ENCODE results near the gene ATF4. TPM values are rescaled to one million over a fixed set of nuclear protein-coding genes. Genes with fewer than 3 reads are reported as not detected.

ATF4 gene
- 100 to 1,000 TPM in 11 of 12 donors, not detected in 1; 294 to 376 (median 332) TPM for polyA plus RNA-seq (ENCODE audit: insufficient read length in 12 of 12)
- long read RNA-seq, donor 1, transcript ATF4-202 (3 exons, 1,419 nt): major isoform, 93 of 288 reads
- long read RNA-seq, donor 1, transcript ATF4-201 (2 exons, 2,019 nt): minor isoform, 35 of 288 reads
- long read RNA-seq, donor 1, partial matches to known transcripts: 159 of 288 reads
- long read RNA-seq, donor 1, other reads (novel, unspliced or antisense): 0 of 288 reads
- long read RNA-seq, donor 2, transcript ATF4-202 (3 exons, 1,419 nt): major isoform, 120 of 179 reads
- long read RNA-seq, donor 2, transcript ATF4-201 (2 exons, 2,019 nt): minor isoform, 48 of 179 reads
- long read RNA-seq, donor 2, partial matches to known transcripts: 11 of 179 reads
- long read RNA-seq, donor 2, other reads (novel, unspliced or antisense): 0 of 179 reads
- long read RNA-seq, donor 3, transcript ATF4-201 (2 exons, 2,019 nt): minor isoform, 9 of 94 reads
- long read RNA-seq, donor 3, transcript ATF4-202 (3 exons, 1,419 nt): major isoform, 49 of 94 reads
- long read RNA-seq, donor 3, partial matches to known transcripts: 7 of 94 reads
- long read RNA-seq, donor 3, other reads (novel, unspliced or antisense): 28 of 94 reads
- long read RNA-seq, donor 4, transcript ATF4-202 (3 exons, 1,419 nt): major isoform, 33 of 48 reads
- long read RNA-seq, donor 4, transcript ATF4-201 (2 exons, 2,019 nt): minor isoform, 9 of 48 reads
- long read RNA-seq, donor 4, partial matches to known transcripts: 6 of 48 reads
- long read RNA-seq, donor 4, other reads (novel, unspliced or antisense): 0 of 48 reads
- long read RNA-seq, donor 5, transcript ATF4-201 (2 exons, 2,019 nt): minor isoform, 68 of 150 reads
- long read RNA-seq, donor 5, transcript ATF4-202 (3 exons, 1,419 nt): major isoform, 75 of 150 reads
- long read RNA-seq, donor 5, partial matches to known transcripts: 6 of 150 reads
- long read RNA-seq, donor 5, other reads (novel, unspliced or antisense): 0 of 150 reads
- long read RNA-seq, donor 6, transcript ATF4-202 (3 exons, 1,419 nt): major isoform, 48 of 55 reads
- long read RNA-seq, donor 6, transcript ATF4-201 (2 exons, 2,019 nt): minor isoform, 7 of 55 reads
- long read RNA-seq, donor 6, partial matches to known transcripts: 0 of 55 reads
- long read RNA-seq, donor 6, other reads (novel, unspliced or antisense): 0 of 55 reads
- long read RNA-seq, donor 7, transcript ATF4-202 (3 exons, 1,419 nt): major isoform, 43 of 56 reads
- long read RNA-seq, donor 7, transcript ATF4-201 (2 exons, 2,019 nt): minor isoform, 13 of 56 reads
- long read RNA-seq, donor 7, partial matches to known transcripts: 0 of 56 reads
- long read RNA-seq, donor 7, other reads (novel, unspliced or antisense): 0 of 56 reads
- long read RNA-seq, donor 8, transcript ATF4-201 (2 exons, 2,019 nt): minor isoform, 62 of 274 reads
- long read RNA-seq, donor 8, transcript ATF4-202 (3 exons, 1,419 nt): major isoform, 107 of 274 reads
- long read RNA-seq, donor 8, partial matches to known transcripts: 105 of 274 reads
- long read RNA-seq, donor 8, other reads (novel, unspliced or antisense): 0 of 274 reads
- long read RNA-seq, donor 9, transcript ATF4-202 (3 exons, 1,419 nt): major isoform, 56 of 75 reads
- long read RNA-seq, donor 9, transcript ATF4-201 (2 exons, 2,019 nt): minor isoform, 19 of 75 reads
- long read RNA-seq, donor 9, partial matches to known transcripts: 0 of 75 reads
- long read RNA-seq, donor 9, other reads (novel, unspliced or antisense): 0 of 75 reads
- long read RNA-seq, donor 10, transcript ATF4-201 (2 exons, 2,019 nt): minor isoform, 17 of 112 reads
- long read RNA-seq, donor 10, transcript ATF4-202 (3 exons, 1,419 nt): major isoform, 90 of 112 reads
- long read RNA-seq, donor 10, partial matches to known transcripts: 5 of 112 reads
- long read RNA-seq, donor 10, other reads (novel, unspliced or antisense): 0 of 112 reads
- long read RNA-seq, donor 11, transcript ATF4-202 (3 exons, 1,419 nt): major isoform, 84 of 226 reads
- long read RNA-seq, donor 11, transcript ATF4-201 (2 exons, 2,019 nt): minor isoform, 30 of 226 reads
- long read RNA-seq, donor 11, partial matches to known transcripts: 112 of 226 reads
- long read RNA-seq, donor 11, other reads (novel, unspliced or antisense): 0 of 226 reads

DNA sequence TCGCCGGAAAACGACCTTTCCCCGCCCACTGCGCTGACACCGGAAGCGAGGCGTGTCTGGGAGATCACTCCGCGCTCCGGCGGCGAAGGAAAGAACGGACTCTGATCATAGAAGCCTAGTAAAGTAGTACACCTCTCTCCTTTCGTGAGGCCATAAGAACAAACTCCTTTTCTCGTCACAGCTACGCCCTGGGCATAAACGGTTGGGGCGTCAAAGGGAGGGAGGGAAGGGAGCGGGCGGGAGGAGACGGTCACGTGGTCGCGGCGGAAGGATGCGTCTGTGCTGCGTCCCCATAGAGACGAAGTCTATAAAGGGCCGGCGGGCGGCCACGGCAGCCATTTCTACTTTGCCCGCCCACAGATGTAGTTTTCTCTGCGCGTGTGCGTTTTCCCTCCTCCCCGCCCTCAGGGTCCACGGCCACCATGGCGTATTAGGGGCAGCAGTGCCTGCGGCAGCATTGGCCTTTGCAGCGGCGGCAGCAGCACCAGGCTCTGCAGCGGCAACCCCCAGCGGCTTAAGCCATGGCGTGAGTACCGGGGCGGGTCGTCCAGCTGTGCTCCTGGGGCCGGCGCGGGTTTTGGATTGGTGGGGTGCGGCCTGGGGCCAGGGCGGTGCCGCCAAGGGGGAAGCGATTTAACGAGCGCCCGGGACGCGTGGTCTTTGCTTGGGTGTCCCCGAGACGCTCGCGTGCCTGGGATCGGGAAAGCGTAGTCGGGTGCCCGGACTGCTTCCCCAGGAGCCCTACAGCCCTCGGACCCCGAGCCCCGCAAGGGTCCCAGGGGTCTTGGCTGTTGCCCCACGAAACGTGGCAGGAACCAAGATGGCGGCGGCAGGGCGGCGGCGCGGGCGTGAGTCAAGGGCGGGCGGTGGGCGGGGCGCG, at the start of gene ATF4:
ATF4 (plus strand) TSS at position 337 of the 880 bp plus-strand sequence. CDS start 884 bp downstream, outside the sequence.
- DNase-seq: peak; percentile 99

DNA sequence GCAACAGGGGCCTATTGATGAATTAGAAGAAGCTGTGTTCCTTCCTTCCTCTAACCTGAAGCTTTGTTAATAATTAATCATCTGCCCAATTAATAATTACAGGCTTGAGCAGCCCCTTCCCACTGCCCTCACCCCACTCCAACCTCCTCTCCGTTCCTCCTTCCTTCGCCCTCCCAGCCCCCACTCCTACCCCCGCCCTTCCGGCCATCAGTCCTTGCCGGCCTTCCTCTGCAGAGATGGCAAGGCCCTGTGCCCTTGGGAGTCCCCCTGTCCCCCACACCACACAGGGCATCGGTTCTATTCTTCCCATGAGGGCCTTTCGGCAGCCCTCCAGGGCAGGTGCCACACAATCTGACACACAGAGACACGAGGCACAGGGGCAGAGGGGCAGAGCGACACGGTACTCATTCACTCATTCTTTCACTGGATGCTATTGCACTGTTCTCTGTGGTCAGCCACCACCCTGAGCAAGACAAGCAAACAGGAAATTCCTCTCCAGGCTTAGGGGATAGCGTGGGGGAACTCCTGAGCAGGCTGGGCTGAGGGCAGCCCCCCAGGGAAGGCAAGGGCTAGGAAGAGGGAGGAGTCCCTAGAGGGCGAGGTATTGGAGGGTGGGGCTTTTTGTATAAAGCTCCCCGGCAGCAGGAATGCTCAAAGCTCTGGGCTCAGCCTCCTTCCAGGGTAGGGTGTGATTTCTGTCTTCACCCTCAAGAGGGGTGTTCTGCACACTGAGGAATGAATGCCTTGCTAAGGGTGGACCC, 48.8 kb upstream of the ATF4 start:
- no peak for DNase-seq

- DNase-seq: no peak
Measured at GRCh38 chr22:39472570-39473556, 47.5 kb upstream of the ATF4 start.

- no peak for DNase-seq
Measured at GRCh38 chr22:39473851-39474250, 46.5 kb upstream of the ATF4 start.

DNA sequence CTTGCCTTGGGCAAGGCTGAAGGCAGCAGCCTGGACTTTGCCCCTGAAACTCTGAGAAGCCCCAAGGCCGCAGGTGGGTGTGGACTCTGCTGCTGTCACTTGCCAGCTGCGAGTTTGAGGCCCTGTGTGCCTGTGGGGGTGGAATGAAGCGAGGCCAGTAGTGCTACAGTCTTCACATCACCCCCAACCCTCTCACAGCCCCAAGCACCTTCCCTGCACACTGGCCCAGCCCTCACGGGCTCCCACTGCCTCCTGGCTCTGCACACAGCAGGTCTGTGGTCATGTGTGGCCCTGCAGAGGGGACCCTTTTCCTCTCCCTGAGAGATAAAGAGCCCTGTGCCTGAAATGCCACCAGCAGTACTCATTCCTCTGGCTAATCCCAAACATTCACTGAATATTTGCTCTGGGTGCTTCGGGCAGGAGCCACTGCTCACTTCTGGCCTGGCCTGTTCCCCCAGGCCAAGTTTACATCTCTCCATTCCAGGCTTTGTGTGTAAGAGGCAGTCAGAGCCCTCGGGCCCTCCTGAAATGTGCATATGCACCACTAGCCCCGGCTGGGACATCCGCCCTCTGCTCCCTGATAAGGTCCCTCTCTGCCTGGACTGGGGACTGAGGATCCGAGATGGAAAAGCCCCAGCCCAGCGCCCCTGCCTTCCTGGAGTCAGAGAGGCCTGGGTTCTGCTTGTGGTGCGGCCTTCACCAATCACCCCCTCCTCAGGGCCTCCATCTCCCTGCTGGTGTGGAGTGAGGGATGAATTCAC, 45.8 kb upstream of the ATF4 start:
- no peak for DNase-seq

- no peak for DNase-seq
Measured at GRCh38 chr22:39475337-39475736, 45.0 kb upstream of the ATF4 start.

GRCh38 chr22:39475902-39476301, 44.5 kb upstream of the ATF4 start:
- DNase-seq: no peak

GRCh38 chr22:39476664-39477063, 43.7 kb upstream of the ATF4 start:
- DNase-seq: no peak

DNA sequence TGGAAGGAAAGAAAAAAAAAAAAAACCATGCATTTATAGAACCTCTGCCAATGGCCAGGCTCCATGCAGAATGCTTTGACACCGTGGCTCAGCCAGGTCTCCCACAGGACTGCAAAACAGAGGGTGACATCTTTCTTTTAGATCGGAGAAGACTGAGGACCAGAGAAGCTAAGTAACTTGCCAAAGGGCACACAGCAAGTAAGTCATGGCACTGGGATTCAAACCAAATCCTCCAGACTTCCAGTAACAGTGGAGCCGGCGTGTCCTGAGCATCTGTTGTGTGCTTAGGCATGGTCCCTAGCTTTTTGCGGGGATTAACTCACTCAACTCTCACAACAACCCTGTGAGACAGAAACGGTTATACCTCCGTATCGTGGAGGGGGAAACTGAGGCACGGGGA, 42.8 kb upstream of the ATF4 start:
- DNase-seq: no peak

DNA sequence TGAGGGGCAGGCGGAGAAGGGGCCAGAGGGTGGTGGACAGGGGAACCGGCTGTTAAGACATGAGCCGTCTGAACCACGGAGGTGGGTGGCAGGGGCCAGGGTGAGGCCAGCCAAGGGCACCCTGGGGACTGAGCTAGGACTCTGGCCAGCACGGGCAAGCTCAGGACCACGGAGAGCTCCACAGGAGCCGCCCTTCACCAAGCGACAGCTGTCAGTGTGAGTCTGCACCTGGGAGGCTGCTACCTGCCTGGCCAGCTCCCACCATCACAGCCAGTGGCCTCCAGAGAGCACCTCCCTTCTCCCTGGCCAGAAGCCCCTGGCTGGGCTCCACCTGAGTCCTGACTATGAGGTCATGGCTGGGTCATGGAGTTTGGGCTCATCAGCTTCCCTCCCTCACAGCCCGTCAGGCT, 41.9 kb upstream of the ATF4 start:
- no peak for DNase-seq

DNA sequence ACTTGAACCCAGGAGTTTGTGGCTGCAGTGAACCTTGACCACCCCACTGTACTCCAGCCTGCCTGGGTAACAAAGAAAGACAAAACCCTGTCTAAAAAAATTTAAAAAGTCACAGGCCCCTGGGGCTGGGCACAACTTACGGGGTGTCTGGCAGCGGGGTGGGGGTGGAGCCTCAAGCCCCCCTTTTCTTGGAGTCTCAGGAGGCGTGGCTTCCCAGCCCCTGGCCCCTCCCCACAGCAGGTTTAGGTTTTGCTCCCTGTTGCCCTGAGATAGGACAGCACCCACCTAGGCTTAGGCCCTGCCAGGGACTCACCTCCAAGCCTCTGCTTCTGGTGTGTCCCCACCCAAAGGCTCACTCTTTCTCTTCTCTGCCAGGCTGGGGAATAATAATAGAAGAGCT, 41.1 kb upstream of the ATF4 start:
- DNase-seq: no peak

GRCh38 chr22:39480557-39480956, 39.8 kb upstream of the ATF4 start:
- DNase-seq: no peak

DNA sequence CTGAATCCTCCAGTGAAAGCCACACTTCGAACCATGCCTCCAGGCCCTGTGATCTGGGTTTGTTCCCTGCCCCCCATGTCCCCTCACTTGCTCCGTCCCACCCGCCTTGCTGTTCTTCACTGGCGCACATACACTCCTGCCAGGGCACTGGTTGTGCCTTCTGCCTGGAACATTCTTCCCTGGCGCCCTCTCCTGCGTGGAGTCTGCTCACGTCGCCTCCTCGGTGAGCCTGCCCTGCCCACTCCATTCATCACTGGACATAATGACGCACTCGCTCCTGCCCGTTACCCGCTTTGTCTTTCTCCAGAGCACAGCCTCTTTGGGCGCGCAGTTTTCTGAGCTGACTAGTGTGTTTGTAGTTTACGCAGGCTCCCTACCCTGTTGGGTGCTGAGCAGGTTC, 39.3 kb upstream of the ATF4 start:
- no peak for DNase-seq

DNA sequence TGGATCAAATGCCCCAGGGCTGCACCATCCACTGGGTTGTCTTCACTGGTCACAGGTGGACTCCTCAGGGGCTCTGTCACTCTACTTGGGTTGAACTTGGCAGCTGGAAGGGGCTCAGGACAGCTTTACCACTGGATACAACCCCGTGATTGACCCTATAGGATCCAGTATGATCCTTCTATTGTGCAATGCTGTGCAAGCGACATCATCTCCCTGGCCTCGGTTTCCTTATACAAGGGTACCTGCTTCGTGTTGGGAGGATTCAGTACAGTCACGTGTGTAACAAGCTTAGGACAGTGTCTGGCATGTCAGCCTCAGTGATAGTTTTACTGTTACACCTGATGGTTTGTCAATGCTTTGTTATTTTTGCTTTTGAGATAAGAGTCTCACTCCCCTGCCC, 38.8 kb upstream of the ATF4 start:
- DNase-seq: no peak

DNA sequence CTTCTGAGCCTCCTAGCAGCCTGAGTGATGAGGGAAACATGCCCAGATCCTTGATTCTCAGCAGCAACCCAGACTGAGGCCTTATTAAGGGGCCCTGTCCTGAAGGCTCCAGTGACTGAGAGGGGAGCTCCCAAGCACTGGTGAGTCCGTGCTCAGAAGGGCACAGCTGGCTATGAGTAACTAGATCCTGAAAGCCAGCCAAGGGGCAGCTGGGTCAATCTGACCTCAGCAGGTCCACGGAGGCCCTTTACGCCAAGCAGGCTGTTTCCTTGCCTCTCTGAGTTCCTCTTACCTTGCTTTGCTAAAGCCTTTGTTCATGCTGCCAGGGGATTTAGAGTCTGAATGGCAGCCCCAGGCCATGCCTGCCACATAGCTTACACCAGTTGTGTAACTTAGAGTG, 37.6 kb upstream of the ATF4 start:
- no peak for DNase-seq
